22Rv1 (cell line): ENCODE measurements around the gene MMP15.

Experiments used
- CTCF ChIP-seq: fragments of 450-650 bp; IDR thresholded peaks from 2 replicates; pipeline ENCODE4 v1.5.1; 2017; ENCODE audit warnings: mild to moderate bottlenecking
- ZFX ChIP-seq: fragments of 450-650 bp; IDR thresholded peaks from 2 replicates; pipeline ENCODE4 v1.6.1; 2017; ENCODE audit warnings: antibody characterized with exemption, borderline replicate concordance

- TF ChIP-seq CTCF (peak; percentile 3; the same call in 1 of the 2 replicates), ZFX (no peak)
Observed at GRCh38 chr16:58027161-58027915, 1.8 kb downstream of the MMP15 start.
